Measurements from ENCODE around the gene APOL1.

The APOL1 gene

DNA sequence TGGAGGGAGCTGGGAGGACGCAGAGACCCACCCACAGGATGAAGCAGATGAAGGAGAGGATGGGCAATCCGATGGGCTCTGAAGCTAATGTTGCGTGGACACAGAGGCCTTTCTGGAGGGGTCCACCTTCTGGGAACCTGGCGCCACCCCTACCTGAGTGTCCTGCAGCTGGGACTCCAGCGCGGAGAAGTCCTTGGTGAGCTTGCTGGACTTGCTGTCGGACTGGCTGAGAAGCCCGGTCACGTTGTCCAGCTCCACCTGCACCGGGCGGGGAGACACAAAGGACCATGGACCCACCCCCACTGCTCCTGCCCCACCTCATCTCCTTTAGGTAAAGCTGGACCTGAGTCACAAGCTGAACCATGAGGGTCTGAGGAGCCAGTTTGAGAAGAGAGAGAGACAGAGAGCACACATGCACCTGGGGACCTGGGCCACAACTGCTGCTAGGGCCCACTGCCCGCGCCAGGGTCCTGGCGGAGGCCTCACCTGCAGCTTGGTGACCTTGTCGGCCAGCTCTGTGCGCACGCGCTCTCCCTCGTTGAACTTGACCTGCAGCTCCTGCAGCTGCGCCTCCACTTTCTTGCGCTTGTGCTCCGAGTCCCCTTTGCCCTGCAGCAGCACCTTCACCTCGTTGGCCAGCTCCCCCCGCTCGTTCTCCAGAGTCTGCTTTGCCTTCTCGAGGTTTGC lies 40.8 kb downstream of the APOL1 start:
- DNase-seq: no peak

DNA sequence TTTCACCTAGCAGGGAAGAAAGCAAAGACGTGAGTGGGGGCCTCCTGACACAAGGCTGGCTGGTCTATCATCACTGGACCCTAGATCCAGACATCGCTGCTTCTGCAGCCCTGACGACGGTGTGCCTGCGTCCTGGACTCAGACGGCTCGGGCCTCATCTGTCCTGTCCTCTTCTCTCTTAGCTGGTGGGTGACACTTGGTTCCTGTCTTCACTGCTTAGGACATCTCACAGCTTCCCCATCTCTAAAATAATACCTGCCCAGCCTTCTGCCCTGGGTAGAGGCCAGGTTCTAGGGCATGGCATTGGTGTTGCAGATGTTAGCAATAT lies 41.3 kb downstream of the APOL1 start:
- no peak for DNase-seq

DNA sequence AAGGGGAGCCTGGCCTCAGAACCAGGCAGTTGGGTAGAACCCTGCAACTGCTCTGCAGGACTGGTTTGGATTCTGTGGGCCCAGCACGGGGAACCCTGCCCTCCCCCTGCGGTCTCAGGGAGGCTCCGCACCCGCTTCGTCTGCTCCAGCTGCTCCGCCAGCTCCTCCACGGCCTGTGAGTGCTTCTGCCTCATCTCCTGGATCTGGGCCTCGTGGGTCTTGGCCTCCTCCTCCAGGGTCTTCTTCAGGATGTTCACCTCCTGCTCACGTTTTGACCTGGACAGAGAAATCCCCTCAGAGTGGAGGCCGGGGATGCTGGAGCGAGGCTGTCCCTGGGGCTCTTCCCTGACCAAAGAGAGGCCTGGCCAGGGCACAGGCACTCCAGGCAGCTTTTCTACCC lies 41.9 kb downstream of the APOL1 start:
- DNase-seq: no peak

DNA sequence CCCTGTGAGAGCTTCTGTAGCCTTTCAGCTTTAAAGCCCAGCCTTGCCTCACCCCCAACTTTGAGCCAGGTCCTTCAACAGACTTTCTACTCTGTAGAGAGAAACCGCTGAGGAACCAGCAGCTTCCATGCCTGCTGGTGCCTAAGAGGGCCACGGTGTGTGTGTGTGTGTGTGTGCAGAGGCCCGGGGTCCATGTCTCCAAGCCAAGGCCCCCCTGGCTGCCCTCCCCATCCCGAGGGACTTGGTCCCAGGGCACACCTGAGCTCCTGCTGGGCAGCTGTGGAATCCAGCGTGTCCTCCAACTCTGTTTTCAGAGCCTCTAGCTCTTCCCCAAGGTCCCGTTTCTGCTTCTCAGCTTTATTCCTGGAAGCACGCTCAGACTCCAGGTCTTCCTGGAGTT lies 42.3 kb downstream of the APOL1 start:
- DNase-seq: no peak

DNA sequence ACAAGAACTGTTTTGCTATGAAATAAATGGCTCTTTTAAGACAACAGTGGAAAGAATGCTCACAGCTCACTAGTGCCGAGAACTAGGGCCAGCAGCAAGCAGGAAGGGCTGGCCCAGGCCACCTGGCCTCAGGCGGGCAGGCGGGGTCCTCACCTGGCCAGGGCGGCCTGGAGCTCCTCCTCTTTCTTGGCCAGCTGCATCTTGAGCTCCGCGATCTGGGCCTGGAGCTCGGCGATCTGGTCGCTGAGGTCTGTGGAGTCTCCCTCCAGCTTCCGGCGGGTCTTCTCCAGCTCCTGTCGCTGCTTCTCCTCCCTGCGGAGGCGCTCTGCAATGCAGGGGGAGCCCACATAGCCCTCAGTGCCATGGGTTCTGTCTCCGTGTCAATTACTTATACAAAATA lies 43.8 kb downstream of the APOL1 start:
- DNase-seq: no peak

DNA sequence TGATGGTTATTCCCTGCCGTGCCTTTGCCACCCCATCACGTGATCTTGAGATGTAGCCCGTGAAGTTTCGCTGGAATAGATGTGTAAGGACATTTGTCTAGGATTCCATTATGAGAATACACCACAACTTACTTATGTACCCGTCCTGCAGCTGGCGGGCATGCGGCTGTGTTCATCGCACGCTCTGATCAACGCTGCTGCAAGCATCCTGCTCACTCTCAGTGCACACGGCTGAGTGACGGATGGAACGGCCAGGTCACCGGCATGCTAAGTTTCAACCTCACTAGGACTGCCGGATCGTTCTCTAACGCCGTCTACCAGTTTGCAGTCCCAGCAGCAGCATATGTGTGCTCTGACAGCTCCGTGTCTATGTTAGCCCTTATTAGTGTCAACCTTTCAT lies 44.6 kb downstream of the APOL1 start:
- no peak for DNase-seq

DNA sequence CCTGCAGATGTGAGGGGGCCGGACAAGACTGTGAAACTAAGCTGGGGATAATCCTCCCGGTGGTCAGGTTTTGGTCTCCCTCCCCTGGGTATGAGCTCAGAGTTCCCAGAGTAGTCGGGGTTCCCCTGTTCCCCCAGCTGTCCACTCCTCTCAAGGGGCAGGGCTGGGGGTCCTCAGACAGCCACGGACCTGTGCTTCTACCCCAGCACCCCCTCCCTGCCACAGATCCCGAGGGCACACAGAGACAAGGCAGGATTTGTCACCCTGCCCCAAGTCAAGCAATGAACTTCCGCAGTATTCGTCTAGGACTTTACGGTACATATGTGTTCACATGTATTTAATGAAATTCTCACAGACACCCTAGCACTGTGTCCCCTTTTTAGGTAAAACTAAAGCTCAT lies 45.2 kb downstream of the APOL1 start:
- no peak for DNase-seq

DNA sequence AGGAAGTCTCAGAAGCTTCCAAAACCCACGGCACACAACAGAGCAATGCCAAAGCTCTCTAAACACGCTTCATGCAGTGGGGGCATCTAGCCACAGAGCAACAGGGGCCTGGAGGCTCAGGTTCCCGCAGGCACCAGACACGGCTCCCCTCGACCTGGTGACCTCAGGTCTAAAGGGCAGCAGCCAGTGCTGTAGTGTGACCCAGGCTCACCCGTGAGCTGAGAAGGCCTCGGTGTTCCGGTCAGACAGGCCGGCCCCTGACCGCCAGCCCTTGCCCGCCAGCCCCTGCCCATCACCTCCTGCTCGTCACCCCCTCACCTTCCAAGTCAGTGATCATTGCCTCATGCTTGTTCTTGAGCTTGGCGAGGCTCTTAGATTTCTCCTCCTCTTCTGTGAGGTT lies 45.7 kb downstream of the APOL1 start:
- no peak for DNase-seq

DNA sequence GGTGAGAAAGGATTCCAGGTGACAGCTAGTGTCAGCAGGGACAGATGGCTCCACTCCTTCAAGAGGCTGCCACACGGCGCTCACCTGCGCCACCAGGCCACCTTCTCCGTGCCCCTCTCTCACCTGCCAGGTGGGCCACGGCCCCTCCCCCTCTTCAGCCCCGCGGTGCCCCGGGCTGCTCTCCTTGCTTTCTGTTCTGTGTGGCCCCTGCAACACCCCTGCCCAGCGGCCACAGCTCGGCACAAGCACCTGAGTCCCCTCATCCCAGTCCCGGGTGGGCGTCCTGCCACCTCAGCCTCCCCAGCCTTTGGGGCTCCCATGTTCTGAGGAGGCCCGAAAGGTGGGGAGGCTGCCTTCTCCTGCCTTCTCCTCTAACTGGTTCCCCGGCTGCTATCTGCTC lies 46.4 kb downstream of the APOL1 start:
- no peak for DNase-seq

DNA sequence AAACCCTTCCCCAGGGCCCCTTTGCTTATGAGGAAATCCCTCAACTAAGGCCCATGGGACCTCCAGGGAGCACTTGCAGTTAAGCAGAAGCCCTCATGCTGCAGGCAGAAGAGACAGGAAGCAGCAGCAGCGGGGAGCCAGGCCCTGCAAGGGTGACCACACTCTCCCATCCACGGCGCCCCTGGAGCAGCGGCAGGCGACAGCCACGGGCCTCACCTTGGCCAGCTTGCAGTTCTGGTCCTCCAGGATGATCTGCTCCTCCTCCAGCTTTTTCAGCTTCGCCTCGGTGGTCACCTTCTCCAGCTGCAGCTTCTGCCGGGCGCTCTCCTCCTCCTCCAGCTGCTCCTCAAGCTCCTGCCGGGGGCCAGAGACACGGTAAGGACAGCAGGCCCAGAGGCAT lies 47.0 kb downstream of the APOL1 start:
- DNase-seq: no peak

DNA sequence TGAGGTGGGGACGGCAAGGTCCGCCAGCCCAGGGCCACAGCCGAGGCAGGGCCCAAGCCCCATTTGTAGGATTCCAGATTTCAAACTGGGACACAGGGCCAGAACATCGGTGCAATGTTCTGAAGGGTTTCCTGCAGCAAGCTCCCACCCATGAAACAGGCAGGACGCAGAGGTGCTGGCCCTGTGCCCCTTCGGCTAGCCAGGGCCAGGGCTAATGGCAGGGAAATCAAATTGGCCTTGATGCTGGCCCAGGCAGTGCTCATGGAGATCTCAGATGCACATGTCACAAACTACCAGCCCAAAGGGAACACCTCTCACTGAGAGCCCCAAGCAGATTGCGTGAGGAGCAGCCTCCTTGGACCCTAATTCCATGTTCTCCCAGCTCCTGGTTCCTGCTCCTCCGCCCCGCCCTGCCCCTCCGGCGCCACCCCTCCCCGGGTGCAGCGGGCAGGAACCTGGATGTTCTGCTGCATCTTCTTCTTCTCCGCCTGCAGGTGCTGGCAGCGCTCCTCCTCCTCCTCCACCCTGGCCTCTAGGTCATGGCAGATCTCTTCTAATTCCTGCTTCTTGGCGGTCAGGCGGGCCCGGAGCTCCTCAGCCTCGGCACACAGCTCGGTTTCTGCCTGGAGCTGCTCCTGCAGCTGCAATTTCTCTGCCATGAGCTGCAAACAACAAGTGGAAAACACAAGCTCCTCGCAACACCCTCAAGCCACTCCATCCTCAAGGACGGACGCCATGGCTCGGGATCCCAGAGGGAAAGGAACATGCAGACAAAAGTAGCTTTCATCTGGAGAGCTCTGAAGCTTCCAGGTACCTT lies 47.7 kb downstream of the APOL1 start:
- no peak for DNase-seq

DNA sequence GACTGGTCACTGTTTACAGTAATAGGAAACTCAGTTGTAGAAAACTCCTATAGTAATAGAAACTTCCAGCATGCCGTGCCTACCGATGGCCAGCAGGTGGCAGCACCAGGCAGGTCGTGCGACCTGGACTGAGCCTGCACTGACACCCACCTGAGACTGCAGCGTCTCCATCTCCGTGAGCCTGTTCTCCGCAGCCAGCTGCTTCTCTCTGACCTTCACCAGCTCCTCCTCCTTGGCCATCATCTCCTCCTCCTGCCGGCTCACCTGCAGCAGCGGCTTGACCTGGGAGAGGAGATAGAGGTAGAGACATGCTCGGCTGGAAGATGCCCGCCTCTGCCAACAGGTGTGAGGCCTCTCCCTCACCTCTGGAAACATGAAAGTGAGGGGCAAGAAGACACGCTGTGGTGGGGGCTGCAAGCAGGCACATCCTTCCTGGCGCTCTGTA lies 48.5 kb downstream of the APOL1 start:
- peak; percentile 57 to 82 (median 69) for DNase-seq

DNA sequence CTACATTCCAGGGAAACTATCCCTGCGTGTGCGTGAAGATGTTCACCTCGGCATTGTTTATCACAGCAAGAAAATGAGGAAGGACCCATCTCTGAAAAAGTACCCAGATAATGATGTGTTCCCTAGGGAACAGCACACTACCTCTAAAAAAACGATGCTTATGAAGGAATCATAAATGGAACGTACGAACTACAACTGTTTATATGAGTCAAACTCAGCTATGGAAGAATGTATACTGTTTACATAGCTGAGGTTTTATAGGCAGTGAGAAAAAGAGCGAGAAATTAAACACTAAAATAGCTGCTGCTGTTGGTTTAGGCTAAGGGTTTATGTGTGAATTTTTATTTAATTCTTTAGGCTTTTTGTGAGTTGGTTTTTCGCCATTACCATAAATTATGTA lies 48.9 kb downstream of the APOL1 start:
- DNase-seq: no peak

DNA sequence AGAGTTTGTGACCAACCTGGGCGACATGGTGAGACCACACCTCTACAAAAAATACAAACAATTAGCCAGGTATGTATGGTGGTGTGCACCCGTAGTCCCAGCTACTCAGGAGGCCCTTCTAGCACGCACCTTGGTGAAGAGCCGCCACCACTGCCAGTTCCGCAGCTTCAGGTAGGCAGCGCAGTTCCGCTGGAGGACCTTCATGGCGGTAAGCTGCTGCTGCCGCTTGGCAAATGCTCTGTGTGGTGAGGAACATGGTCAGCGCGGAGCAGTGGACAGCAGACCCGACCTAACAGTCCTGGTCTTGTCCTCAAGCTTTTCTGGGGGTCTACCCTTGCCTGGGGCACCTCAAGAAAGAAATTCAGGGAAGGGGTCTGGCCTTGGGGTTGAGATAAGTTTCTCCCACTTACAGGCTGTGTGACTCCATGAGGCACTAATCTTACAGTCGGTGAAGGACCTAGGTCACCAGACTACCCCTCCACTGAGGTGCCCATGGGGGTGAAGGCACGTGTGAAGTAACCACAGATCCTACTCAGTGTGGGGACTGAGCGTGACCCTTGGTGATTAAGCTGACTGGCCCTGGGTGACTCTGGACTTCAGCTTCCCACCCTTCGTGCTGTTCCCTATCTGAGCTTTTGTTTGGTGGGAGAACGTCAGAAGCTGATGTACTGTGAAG lies 49.6 kb downstream of the APOL1 start:
- DNase-seq: no peak

DNA sequence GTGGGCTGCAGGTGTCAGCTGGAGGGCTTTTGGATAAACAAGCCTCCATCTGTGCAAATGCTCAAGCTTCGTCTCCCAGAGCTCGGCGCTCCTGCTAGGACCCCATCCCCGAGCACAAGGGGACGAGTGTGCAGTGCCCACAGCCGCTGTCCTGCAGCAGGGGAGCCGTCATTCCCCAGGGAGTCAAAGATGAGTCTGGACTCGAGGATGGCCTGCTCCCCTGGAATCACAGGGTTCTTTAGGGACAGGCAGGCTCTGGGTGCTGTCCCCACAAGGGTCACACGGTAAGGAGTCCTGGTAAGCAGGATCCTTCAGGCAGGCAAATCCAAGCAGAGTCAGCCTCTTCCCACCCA lies 50.2 kb downstream of the APOL1 start:
- DNase-seq: no peak

DNA sequence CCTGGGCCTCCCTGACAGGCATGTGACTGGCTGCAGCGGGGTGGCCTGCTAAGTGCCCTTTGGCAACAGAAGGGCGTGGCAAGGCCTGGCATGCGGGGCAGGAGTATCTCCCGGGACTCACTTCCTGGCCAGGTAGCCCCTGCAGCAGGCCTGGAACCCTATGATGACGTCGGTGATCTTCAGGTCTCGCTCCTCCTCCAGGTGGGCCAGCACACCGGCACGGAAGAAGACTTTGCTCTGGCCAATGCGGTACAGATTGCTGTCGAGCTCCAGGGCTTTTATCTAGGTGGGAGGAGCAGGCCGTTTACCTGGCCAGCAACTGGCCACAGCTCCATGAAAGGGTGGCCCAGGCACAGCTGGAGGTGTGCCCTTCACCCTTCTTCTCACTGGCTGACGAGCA lies 50.9 kb downstream of the APOL1 start:
- no peak for DNase-seq

DNA sequence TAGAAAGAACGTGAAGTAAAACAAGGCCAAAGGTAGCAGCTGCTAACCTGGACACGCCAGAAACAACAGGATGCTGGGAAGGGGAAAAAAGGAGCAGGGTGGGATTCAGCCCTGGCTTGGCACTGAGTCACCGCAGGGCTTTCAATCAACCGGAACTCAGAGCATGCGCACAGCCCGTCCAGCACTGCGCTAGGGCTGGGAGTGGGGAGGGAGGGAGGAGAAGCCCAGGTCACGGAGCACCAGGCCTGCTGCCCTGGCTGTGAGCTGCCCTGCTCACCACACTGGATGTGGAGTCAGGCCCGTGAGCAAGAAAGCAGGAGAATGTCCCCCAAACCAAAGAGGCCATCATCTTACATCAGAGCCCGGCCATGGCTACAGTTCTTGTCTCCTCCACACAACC lies 51.5 kb downstream of the APOL1 start:
- DNase-seq: no peak

DNA sequence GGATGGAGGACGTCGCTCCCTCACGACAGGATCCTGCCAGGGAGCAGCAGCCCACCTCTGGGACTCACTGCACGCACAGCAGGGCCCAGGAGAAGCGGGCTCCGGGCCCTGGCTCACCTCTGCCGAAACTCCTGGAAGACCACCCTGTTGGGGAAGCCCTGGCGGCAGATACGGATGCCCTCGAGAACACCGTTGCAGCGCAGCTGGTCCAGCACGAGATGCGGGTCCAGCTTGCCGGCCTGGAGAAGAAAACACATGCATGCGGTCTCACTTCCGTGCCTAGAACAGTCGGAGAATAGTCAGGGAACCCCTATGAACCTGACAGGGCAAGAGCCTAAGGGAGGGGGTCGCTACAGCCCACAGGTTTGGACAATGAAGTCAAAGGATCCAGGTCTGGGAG lies 52.9 kb downstream of the APOL1 start:
- DNase-seq: no peak

DNA sequence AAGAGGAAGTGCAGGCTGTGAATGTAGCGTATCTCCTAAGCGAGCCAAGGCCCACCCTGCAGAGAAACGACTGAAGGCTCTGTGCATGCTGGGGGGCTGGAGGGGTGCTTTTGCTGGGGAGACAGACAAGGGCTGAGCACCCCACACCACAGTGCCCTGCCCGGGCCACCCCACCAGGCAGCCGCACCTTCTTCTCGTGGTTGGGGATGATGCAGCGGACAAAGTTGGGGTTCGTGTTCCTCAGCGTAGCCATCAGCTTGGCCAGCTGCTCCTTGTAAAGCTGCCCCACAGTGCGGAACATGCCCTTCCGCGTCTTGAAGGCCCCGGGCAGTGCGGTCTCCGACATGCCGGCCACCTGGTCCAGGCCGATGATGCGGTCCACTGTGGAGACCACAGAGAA lies 53.3 kb downstream of the APOL1 start:
- DNase-seq: no peak

DNA sequence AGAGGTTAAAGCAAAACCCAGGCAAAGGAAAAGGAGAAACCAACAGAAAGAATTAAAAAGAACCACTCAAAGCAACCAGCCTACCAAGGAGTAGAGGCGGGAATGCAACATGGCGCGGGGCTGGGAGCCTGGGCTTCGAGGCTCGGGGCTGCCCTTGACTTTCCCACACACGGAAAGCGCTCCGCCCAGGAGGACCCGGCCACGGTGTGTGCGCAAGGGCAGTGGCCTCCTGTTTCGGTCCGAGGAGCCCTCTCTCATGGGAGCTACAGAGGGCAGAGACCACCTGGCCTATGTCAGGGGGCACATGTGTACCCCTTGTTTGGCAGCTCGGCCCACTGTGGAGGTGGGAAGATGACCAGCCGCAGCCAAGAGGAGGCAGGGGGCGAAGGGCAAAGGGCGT lies 55.9 kb downstream of the APOL1 start:
- DNase-seq: no peak

DNA sequence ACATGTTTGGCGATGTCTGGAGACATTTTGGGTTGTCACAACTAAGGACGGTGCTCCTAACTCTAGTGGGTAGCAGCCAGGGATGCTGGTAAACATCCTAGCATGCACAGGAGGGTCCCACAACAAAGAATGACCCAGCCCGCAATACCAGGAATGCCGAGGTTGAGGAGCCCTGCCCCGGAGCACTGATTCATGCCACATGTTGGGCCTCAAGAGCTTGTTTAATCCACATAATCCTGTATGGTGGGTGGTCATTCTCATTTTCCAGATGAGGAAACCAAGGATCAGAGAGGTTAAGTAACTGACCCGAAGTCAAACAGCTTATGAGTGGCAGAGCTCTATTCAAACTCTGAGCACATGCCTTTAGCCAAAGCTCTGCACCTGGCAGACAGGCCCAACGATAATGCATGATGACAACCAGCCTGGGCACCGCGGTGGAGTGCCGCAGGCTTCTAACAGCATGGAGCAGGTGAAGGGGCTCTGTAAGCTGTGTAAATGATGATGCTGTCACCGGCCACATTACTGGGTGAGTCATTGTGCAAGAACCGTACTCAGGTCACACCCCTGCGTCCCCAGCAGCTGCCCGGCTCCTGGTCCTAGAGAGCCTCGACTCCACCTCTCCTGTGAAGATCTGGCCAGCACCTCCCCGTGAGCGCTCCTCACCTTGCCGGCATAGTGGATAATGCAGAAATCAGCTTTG lies 58.6 kb downstream of the APOL1 start:
- DNase-seq: no peak

DNA sequence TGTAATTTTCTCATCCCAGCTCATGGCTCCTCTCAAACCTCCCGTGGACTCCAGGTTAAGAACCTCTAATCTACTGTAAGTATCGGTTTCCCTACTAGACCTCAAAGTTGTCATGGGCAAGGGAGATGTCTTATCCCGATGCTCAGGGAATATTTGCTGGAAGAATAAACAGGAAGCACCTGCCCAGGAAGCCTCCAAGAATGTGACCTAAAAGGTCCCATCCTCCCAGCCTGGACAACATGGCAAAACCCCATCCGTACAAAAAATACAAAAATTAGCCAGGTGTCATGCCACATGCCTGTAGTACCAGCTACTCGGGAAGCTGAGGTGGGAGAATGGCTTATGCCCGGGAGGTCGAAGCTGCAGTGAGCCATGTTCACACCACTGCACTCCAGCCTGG lies 62.4 kb downstream of the APOL1 start:
- no peak for DNase-seq

DNA sequence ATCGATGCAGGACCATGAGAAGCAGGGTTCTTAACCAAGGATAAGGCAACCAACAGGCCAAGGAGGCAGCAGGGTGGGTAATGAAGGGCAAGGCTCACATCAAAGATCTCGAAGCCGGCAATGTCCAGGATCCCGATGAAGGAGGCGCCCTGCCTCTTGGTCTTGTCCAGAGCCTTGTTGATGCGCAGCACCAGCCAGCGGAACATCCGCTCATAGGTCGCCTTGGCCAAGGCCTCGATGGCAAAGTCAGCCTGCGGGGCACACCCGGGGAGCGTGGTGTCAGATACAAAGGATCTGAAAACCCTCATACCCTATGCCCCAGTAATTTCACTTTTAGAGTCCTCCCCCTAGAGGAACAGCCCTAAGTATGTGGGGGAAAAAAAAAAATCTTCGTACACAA lies 63.5 kb downstream of the APOL1 start:
- DNase-seq: no peak

Measured in T-helper 1 cell (primary cell).